B cell (primary cell): ENCODE measurements around the gene MAU2. TPM values are rescaled to one million over a fixed set of nuclear protein-coding genes. Genes with fewer than 3 reads are reported as not detected.

Experiments
- ATAC-seq: fragments of 200-7000 bp; cut with Tn5 transposase; one replicate; pipeline ENCODE4 v1.10.0; 2021; ENCODE audit warnings: low read depth, mild to moderate bottlenecking, moderate number of reproducible peaks, moderate library complexity
- CTCF ChIA-PET: fragments of 350-600 bp; sonication (Branson Sonifier 250); formaldehyde crosslinking; loops from one replicate; lab custom pipeline; 2021; ENCODE audit warnings: antibody characterized with exemption, inconsistent platforms; lab: Charles Lee
- POLR2A ChIA-PET: fragments of 350-600 bp; sonication (Branson Sonifier 250); formaldehyde crosslinking; loops from one replicate; lab custom pipeline; 2021; ENCODE audit warnings: antibody characterized with exemption; lab: Charles Lee
- DNase-seq: peaks from one replicate; pipeline ENCODE4 v3.0.0; 2013
- H2AFZ ChIP-seq: 2 replicates; pipeline ENCODE4 v1.6.1; 2012; ENCODE audit warnings: mild to moderate bottlenecking, low read depth, low read length; ENCODE audit not compliant: insufficient read depth, poor library complexity, severe bottlenecking
- H3K27ac ChIP-seq, 2 donors: 1 replicate in 1 of 2; 2 replicates in 1 of 2; pipeline ENCODE4 v1.5.1; 2012 to 2013; ENCODE audit warnings: low read length in 2 of 2, mild to moderate bottlenecking in 2 of 2, moderate library complexity in 1 of 2
- H3K27me3 ChIP-seq, 4 experiments: fragments of 200-600 bp in 1 of 4; sonication (generic) in 1 of 4; replicated peaks in 1 of 4; 1 replicate in 2 of 4; 2 replicates in 2 of 4; pipeline versions ENCODE4 v1.6.1 to v1.7.0; 2013 to 2016; ENCODE audit warnings: low read length in 3 of 4, mild to moderate bottlenecking in 2 of 4, mixed read lengths in 1 of 4, moderate library complexity in 1 of 4; ENCODE audit not compliant: insufficient read depth in 4 of 4, control insufficient read depth in 3 of 4; ENCODE audit errors: control extremely low read depth in 1 of 4
- H3K36me3 ChIP-seq, 2 experiments: replicated peaks in 1 of 2; 1 replicate in 1 of 2; 2 replicates in 1 of 2; pipeline versions ENCODE4 v1.6.1 to v1.7.1; 2013; ENCODE audit warnings: low read length in 1 of 2; ENCODE audit not compliant: insufficient read depth in 2 of 2, control insufficient read depth in 1 of 2; ENCODE audit errors: control extremely low read depth in 1 of 2, extremely low read depth in 1 of 2
- H3K4me1 ChIP-seq, 2 donors: fragments of 200-600 bp in 1 of 2; sonication (generic) in 1 of 2; 1 replicate in 1 of 2; 2 replicates in 1 of 2; pipeline versions ENCODE4 v1.5.1 to v1.6.1; 2013 to 2017; ENCODE audit warnings: low read length in 2 of 2; ENCODE audit not compliant: control insufficient read depth in 2 of 2, insufficient read depth in 2 of 2
- H3K4me2 ChIP-seq: replicated peaks from 2 replicates; pipeline ENCODE3; 2012; ENCODE audit warnings: mild to moderate bottlenecking, low read depth, low read length; ENCODE audit not compliant: poor library complexity, severe bottlenecking
- H3K4me3 ChIP-seq, 5 experiments: fragments of 200-600 bp in 1 of 5; sonication (generic) in 1 of 5; 1 replicate in 3 of 5; 2 replicates in 2 of 5; pipeline versions ENCODE4 v1.5.1 to v1.7.0; 2011 to 2016; ENCODE audit warnings: low read length in 4 of 5, mild to moderate bottlenecking in 4 of 5, low read depth in 2 of 5, control low read depth in 1 of 5, moderate library complexity in 1 of 5; ENCODE audit not compliant: insufficient read depth in 1 of 5; ENCODE audit errors: control extremely low read depth in 1 of 5, extremely low read depth in 1 of 5
- H3K79me2 ChIP-seq: fragments of 200-600 bp; sonication (generic); one replicate; pipeline ENCODE4 v1.6.0; 2016; ENCODE audit warnings: low read length; ENCODE audit not compliant: control insufficient read depth, insufficient read depth
- H3K9ac ChIP-seq: fragments of 200-600 bp; sonication (generic); 2 replicates; pipeline ENCODE4 v1.6.1; 2017; ENCODE audit warnings: mild to moderate bottlenecking, low read length, moderate library complexity
- H3K9me3 ChIP-seq, 3 donors: one replicate each; pipeline versions ENCODE4 v1.6.1 to v1.7.1; 2013; ENCODE audit warnings: low read length in 2 of 3; ENCODE audit not compliant: control insufficient read depth in 2 of 3, insufficient read depth in 1 of 3; ENCODE audit errors: control extremely low read depth in 1 of 3
- H4K20me1 ChIP-seq: 2 replicates; pipeline ENCODE4 v1.6.0; 2012; ENCODE audit warnings: mild to moderate bottlenecking, low read length; ENCODE audit not compliant: insufficient read depth, control insufficient read depth, poor library complexity, severe bottlenecking
- H3K27ac Mint-ChIP-seq: one replicate; pipeline ENCODE4 v1.8.0; 2021; ENCODE audit warnings: mixed read lengths
- H3K27me3 Mint-ChIP-seq: one replicate; pipeline ENCODE4 v1.8.0; 2021; ENCODE audit warnings: mixed read lengths
- H3K4me1 Mint-ChIP-seq: one replicate; pipeline ENCODE4 v1.8.0; 2021; ENCODE audit warnings: mixed read lengths
- H3K4me3 Mint-ChIP-seq: one replicate; pipeline ENCODE4 v1.8.0; 2021; ENCODE audit warnings: mixed read lengths
- H3K9me3 Mint-ChIP-seq: one replicate; pipeline ENCODE4 v1.8.0; 2022; ENCODE audit warnings: mixed read lengths; ENCODE audit not compliant: insufficient read depth
- EZH2 ChIP-seq: IDR thresholded peaks from 2 replicates; pipeline ENCODE4 v1.6.1; 2012; ENCODE audit warnings: borderline replicate concordance, low read depth, mild to moderate bottlenecking, moderate library complexity, low read length; ENCODE audit not compliant: insufficient read depth, poor library complexity, severe bottlenecking
- WGBS: methylation state at CpG from one replicate; pipeline ENCODE4 v1.1.5; 2013; ENCODE audit warnings: missing lambda C conversion rate; ENCODE audit not compliant: insufficient coverage; 5-methylcytosine and 5-hydroxymethylcytosine counted together
- intact Hi-C: fragments of 100-400 bp; cut with micrococcal nuclease; formaldehyde crosslinking; loops from one replicate; pipeline ENCODE4 v1.10.0; 2022
- polyA plus RNA-seq: library from polyadenylated mRNA; depleted of rRNA; stranded (reverse); fragments of >200 nt; gene quantifications from 2 replicates; pipeline ENCODE4 v1.2.3, GENCODE V29; 2012
- total RNA-seq, 2 donors: library from RNA; stranded (reverse); fragments of 120-200 nt in 1 of 2; gene quantifications; 1 replicate in 1 of 2; 2 replicates in 1 of 2; pipeline versions ENCODE4 v1.2.3 to v1.2.4, GENCODE V29; 2013 to 2022
- TF ChIP-seq, protein P1 (sequence below): fragments of 200-600 bp; IDR thresholded peaks from one replicate; pipeline ENCODE4 v1.8.0; 2022; ENCODE audit warnings: antibody characterized with exemption, mild to moderate bottlenecking

MAU2 gene
- total and polyA plus RNA-seq, 2 donors (not counting 1 experiment from before 2014, with no cell fraction given): 87.7 to 199 TPM

- Histone ChIP-seq H4K20me1 (peaks cover 13% of the 10 kb centered on the region), H3K79me2 (peaks cover 27% of the 10 kb centered on the region), H3K9ac (no peak overlapping the region), H3K27ac (no peak overlapping the region), H3K27me3 (no peaks in the 10 kb centered on the region), H3K9me3 (no peaks in the 10 kb centered on the region), H2AFZ (no peak overlapping the region), H3K36me3 (peaks cover 0 to 79% of the 10 kb centered on the region in 2 experiments), H3K4me3 (no peak overlapping the region), H3K4me2 (no peak overlapping the region), H3K4me1 (no peaks in the 10 kb centered on the region)
- Mint-ChIP-seq H3K27ac (no peak overlapping the region), H3K4me1 (no peaks in the 10 kb centered on the region), H3K9me3 (no peaks in the 10 kb centered on the region), H3K4me3 (no peak overlapping the region), H3K27me3 (no peaks in the 10 kb centered on the region)
- 95% methylated on average over 28 of the region's 28 CpGs for WGBS
- DNase-seq (no peak), ATAC-seq (no peak)
- ChIA-PET POLR2A (no interaction called here), CTCF (interaction anchor here (0.6 to 1.3 kb wide), 4 partner anchors 10 to 143 kb away, joined by 3 to 4 read pairs (median 3); no protein-coding TSS in a partner anchor)
- TF ChIP-seq EZH2: no peak
- TF ChIP-seq, protein P1, sequence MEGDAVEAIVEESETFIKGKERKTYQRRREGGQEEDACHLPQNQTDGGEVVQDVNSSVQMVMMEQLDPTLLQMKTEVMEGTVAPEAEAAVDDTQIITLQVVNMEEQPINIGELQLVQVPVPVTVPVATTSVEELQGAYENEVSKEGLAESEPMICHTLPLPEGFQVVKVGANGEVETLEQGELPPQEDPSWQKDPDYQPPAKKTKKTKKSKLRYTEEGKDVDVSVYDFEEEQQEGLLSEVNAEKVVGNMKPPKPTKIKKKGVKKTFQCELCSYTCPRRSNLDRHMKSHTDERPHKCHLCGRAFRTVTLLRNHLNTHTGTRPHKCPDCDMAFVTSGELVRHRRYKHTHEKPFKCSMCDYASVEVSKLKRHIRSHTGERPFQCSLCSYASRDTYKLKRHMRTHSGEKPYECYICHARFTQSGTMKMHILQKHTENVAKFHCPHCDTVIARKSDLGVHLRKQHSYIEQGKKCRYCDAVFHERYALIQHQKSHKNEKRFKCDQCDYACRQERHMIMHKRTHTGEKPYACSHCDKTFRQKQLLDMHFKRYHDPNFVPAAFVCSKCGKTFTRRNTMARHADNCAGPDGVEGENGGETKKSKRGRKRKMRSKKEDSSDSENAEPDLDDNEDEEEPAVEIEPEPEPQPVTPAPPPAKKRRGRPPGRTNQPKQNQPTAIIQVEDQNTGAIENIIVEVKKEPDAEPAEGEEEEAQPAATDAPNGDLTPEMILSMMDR: peak; percentile 56
- intact Hi-C loops: no loop called here
Measured at GRCh38 chr19:19342086-19343015, 21.7 kb downstream of the MAU2 start.

DNA sequence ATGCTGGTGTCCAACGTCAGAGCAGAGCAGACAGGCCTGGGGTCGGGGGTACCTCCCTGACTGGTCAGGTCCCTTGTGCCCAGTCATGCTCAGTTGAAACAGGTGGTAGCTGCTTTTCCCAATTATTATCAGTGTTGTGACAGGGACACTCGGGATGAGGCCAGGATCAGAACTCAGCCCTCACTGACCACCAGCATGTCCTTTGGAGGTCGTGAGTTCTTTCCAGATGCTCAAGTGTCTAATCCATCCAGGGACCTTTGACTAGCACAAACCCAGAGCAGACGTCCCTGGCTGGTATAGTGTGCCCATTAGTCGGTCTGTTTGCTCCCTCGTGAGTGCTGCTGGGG, 22.4 kb downstream of the MAU2 start:
- ChIA-PET CTCF (interaction anchor here (0.7 to 1.3 kb wide), 3 partner anchors 10 to 142 kb away, joined by 3 to 4 read pairs (median 3); no protein-coding TSS in a partner anchor), POLR2A (no interaction called here)
- Histone ChIP-seq H3K9ac (no peak overlapping the region), H3K9me3 (no peaks in the 10 kb centered on the region), H3K36me3 (peaks cover 0 to 79% of the 10 kb centered on the region in 2 experiments), H4K20me1 (peaks cover 6% of the 10 kb centered on the region), H3K27me3 (no peaks in the 10 kb centered on the region), H3K4me3 (no peak overlapping the region), H3K27ac (no peak overlapping the region), H3K4me2 (no peak overlapping the region), H2AFZ (no peak overlapping the region), H3K4me1 (no peaks in the 10 kb centered on the region), H3K79me2 (peaks cover 20% of the 10 kb centered on the region)
- 98% methylated on average over 7 of the region's 7 CpGs for WGBS
- H3K4me3 Mint-ChIP-seq: no peak overlapping the region
- H3K27ac Mint-ChIP-seq: no peak overlapping the region
- H3K27me3 Mint-ChIP-seq: no peaks in the 10 kb centered on the region
- H3K4me1 Mint-ChIP-seq: no peaks in the 10 kb centered on the region
- no peak for DNase-seq
- no peak for TF ChIP-seq EZH2
- TF ChIP-seq, protein P1: peak; percentile 6
- no peaks in the 10 kb centered on the region for H3K9me3 Mint-ChIP-seq
- ATAC-seq: no peak
- intact Hi-C loops: no loop called here
